Measurements from ENCODE around the gene POLR3F. TPM values are rescaled to one million over a fixed set of nuclear protein-coding genes. Genes with fewer than 3 reads are reported as not detected.

POLR3F gene
- total RNA-seq, 1 donor from 2014 or later, result 14.0 TPM

GRCh38 chr20:18465536-18466200, 1.5 kb upstream of the POLR3F start:
- Histone ChIP-seq H3K9me3 (no peaks in the 10 kb centered on the region), H3K27me3 (no peaks in the 10 kb centered on the region), H3K4me1 (peaks cover 0 to 7% of the 10 kb centered on the region in 2 donors), H3K36me3 (peaks cover 0 to 8% of the 10 kb centered on the region in 2 donors), H3K27ac (no peak overlapping the region), H3K4me3 (peak overlapping the region in 1 of 2 donors; percentile 89)
- intact Hi-C loops (cut with DNase I), result loop anchor here (1.0 to 5.0 kb wide), 5 partner anchors 102 to 497 kb away; partner anchors contain the start of genes KAT14, MGME1, PET117 and SMIM26
- TF ChIP-seq CTCF (IDR thresholded peaks at IDR 0.05), result no peak
- no peak for DNase-seq (ENCODE audit: low spot score in 2 of 2)

- H3K27me3 ChIP-seq, result no peaks in the 10 kb centered on the region
- peak overlapping the region; percentile 67 to 89 for H3K4me3 ChIP-seq
- peak overlapping the region in 1 of 2 donors; percentile 90 for H3K27ac ChIP-seq
- no peaks in the 10 kb centered on the region for H3K9me3 ChIP-seq
- H3K4me1 ChIP-seq, result peaks cover 0 to 7% of the 10 kb centered on the region in 2 donors
- peaks cover 0 to 13% of the 10 kb centered on the region in 2 donors for H3K36me3 ChIP-seq
- DNase-seq (ENCODE audit: low spot score in 2 of 2), result no peak
- intact Hi-C loops (cut with DNase I), result loop anchor here (1.0 to 5.0 kb wide), 5 partner anchors 101 to 498 kb away; partner anchors contain the start of genes KAT14, MGME1, PET117 and SMIM26
- no peak for TF ChIP-seq CTCF (IDR thresholded peaks at IDR 0.05)
These were observed 656 bp upstream of the POLR3F start for GRCh38 chr20:18466574-18466893.

- no peak for TF ChIP-seq CTCF (IDR thresholded peaks at IDR 0.05)
These were observed 10.0 kb downstream of the POLR3F start for GRCh38 chr20:18477218-18477617.

GRCh38 chr20:18477821-18478220, 10.6 kb downstream of the POLR3F start:
- no peaks in the 10 kb centered on the region for H3K4me1 ChIP-seq
- peaks cover 58 to 86% of the 10 kb centered on the region in 2 donors for H3K36me3 ChIP-seq
- TF ChIP-seq CTCF (IDR thresholded peaks at IDR 0.05), result no peak
- no peak overlapping the region for H3K4me3 ChIP-seq
- DNase-seq (ENCODE audit: low spot score in 2 of 2), result no peak
- intact Hi-C loops (cut with DNase I), result no loop called here
- no peak overlapping the region for H3K27ac ChIP-seq
- no peaks in the 10 kb centered on the region for H3K27me3 ChIP-seq
- H3K9me3 ChIP-seq, result no peaks in the 10 kb centered on the region

More at GRCh38 chr20:18477218-18477617, 10.0 kb downstream of the POLR3F start:
- Histone ChIP-seq H3K4me3 (no peak overlapping the region), H3K27me3 (no peaks in the 10 kb centered on the region), H3K36me3 (peaks cover 53 to 80% of the 10 kb centered on the region in 2 donors), H3K9me3 (no peaks in the 10 kb centered on the region), H3K4me1 (no peaks in the 10 kb centered on the region), H3K27ac (no peak overlapping the region)
- intact Hi-C loops (cut with DNase I), result no loop called here
- no peak for DNase-seq (ENCODE audit: low spot score in 2 of 2)

GRCh38 chr20:18481596-18481995, 14.4 kb downstream of the POLR3F start:
- Histone ChIP-seq H3K27ac (no peak overlapping the region), H3K27me3 (no peaks in the 10 kb centered on the region), H3K9me3 (no peaks in the 10 kb centered on the region), H3K4me3 (no peak overlapping the region), H3K36me3 (peaks cover 60 to 82% of the 10 kb centered on the region in 2 donors), H3K4me1 (no peaks in the 10 kb centered on the region)
- intact Hi-C loops (cut with DNase I), result no loop called here
- TF ChIP-seq CTCF (IDR thresholded peaks at IDR 0.05), result no peak
- DNase-seq (ENCODE audit: low spot score in 2 of 2), result no peak

Data from ascending aorta (tissue), 2 donors.